ENCODE measurements around the gene HRCT1.

DNA sequence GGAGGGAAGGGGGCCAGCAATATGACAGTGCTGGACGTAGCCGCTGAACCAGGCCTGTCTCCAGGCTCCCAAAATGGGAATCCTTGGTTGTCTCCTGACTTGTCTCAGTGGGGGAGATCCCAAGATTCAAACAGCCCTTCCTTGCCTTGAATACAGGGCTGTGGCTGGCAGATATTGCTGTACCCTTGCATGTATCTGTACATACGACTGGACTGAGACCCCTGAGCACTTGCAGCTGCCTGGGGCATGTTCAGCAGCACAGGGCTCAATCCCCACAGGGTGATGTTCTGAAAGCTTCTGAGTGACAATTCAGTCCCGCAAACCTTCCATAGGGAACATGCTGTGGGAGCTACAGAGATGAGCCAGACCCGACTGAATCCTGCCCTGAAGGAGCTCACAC lies 49.1 kb upstream of the HRCT1 start:
- TF ChIP-seq CTCF (IDR thresholded peaks at IDR 0.05) (no peak), POLR2A (IDR thresholded peaks at IDR 0.05) (no peak), EP300 (IDR thresholded peaks at IDR 0.05) (no peak)

Measured in sigmoid colon (tissue), 4 donors.